H1 (cell line): Measurements from ENCODE around the gene RYK. TPM values are rescaled to one million over a fixed set of nuclear protein-coding genes. Genes with fewer than 3 reads are reported as not detected.

Experiments used
- CTCF ChIA-PET: fragments of 300-600 bp; sonication (Branson Sonifier 250); formaldehyde crosslinking; loops from one replicate; lab custom pipeline; 2021; ENCODE audit not compliant: partially characterized antibody; lab: Charles Lee
- POLR2A ChIA-PET: fragments of 300-600 bp; sonication (Branson Sonifier 250); formaldehyde crosslinking; loops from one replicate; lab custom pipeline; 2021; ENCODE audit warnings: inconsistent platforms; ENCODE audit not compliant: partially characterized antibody; lab: Charles Lee
- DNase-seq, 2 experiments: peaks; one replicate each; pipeline versions ENCODE4 v3.0.0 to v3.0.0-alpha.2; 2010 to 2022; ENCODE audit warnings: low spot score in 2 of 2, low read depth in 1 of 2, mixed read lengths in 1 of 2
- FAIRE-seq: peaks from 2 replicates; lab custom pipeline; 2011; peaks lifted over from hg19 to GRCh38; lab: Jason Lieb, UNC
- H2AFZ ChIP-seq: 2 replicates; pipeline ENCODE4 v1.8.1; 2012; ENCODE audit warnings: low read length, inconsistent platforms
- H2AK5ac ChIP-seq: 2 replicates; pipeline ENCODE4 v1.6.1; 2013; ENCODE audit warnings: low read depth, low read length
- H2BK120ac ChIP-seq: replicated peaks from 2 replicates; pipeline ENCODE3; 2013; ENCODE audit warnings: low read depth, low read length, inconsistent platforms
- H2BK12ac ChIP-seq: 2 replicates; pipeline ENCODE4 v1.6.1; 2013; ENCODE audit warnings: low read depth, low read length
- H2BK15ac ChIP-seq: 2 replicates; pipeline ENCODE4 v1.6.1; 2013; ENCODE audit warnings: low read length
- H2BK20ac ChIP-seq: 2 replicates; pipeline ENCODE4 v1.6.1; 2013; ENCODE audit warnings: low read length
- H2BK5ac ChIP-seq: 2 replicates; pipeline ENCODE4 v1.6.1; 2013; ENCODE audit warnings: low read depth, low read length
- H3K14ac ChIP-seq: 2 replicates; pipeline ENCODE4 v1.6.1; 2013; ENCODE audit warnings: inconsistent platforms; ENCODE audit not compliant: insufficient read length
- H3K18ac ChIP-seq: 2 replicates; pipeline ENCODE4 v1.6.1; 2013; ENCODE audit warnings: low read length; ENCODE audit errors: extremely low read depth
- H3K23ac ChIP-seq: 2 replicates; pipeline ENCODE4 v1.6.1; 2013; ENCODE audit warnings: inconsistent platforms; ENCODE audit not compliant: insufficient read length
- H3K23me2 ChIP-seq: 2 replicates; pipeline ENCODE4 v1.6.1; 2013; ENCODE audit warnings: low read depth, low read length
- H3K27ac ChIP-seq: 2 replicates; pipeline ENCODE4 v1.6.1; 2011; ENCODE audit warnings: low read depth, low read length, inconsistent platforms
- H3K27me3 ChIP-seq, 4 experiments: replicated peaks in 1 of 4; 1 replicate in 1 of 4; 2 replicates in 3 of 4; pipeline versions ENCODE4 v1.6.1 to v1.8.1; 2011 to 2013; ENCODE audit warnings: low read length in 3 of 4, mild to moderate bottlenecking in 3 of 4, inconsistent platforms in 2 of 4, mixed read lengths in 2 of 4, moderate library complexity in 1 of 4; ENCODE audit not compliant: control insufficient read depth in 3 of 4, insufficient read depth in 3 of 4; ENCODE audit errors: extremely low read depth in 1 of 4
- H3K36me3 ChIP-seq, 4 experiments: 2 replicates each; pipeline versions ENCODE4 v1.6.1 to v1.8.1; 2011 to 2013; ENCODE audit warnings: mild to moderate bottlenecking in 4 of 4, low read length in 3 of 4, moderate library complexity in 2 of 4, control low read depth in 1 of 4, inconsistent platforms in 1 of 4; ENCODE audit not compliant: insufficient read depth in 4 of 4, control insufficient read depth in 2 of 4
- H3K4ac ChIP-seq: replicated peaks from 2 replicates; pipeline ENCODE3; 2013; ENCODE audit warnings: low read length, low read depth, mixed read lengths, inconsistent platforms; ENCODE audit not compliant: insufficient read length
- H3K4me1 ChIP-seq, 4 experiments: replicated peaks in 1 of 4; 1 replicate in 1 of 4; 2 replicates in 3 of 4; pipeline versions ENCODE4 v1.6.1 to v1.8.1; 2011 to 2013; ENCODE audit warnings: low read length in 3 of 4, inconsistent platforms in 2 of 4, mixed read lengths in 1 of 4; ENCODE audit not compliant: insufficient read depth in 4 of 4, control insufficient read depth in 3 of 4
- H3K4me2 ChIP-seq, 2 experiments: 2 replicates each; pipeline versions ENCODE4 v1.6.1 to v1.8.1; 2011 to 2013; ENCODE audit warnings: low read depth in 2 of 2, low read length in 2 of 2, control low read depth in 1 of 2, inconsistent platforms in 1 of 2, mild to moderate bottlenecking in 1 of 2; ENCODE audit not compliant: insufficient read depth in 1 of 2
- H3K4me3 ChIP-seq, 4 experiments: fragments of 200-600, 300-600 bp in 1 of 4; sonication (generic), shearing (Covaris generic), sonication (Bioruptor Twin) in 1 of 4; 2 replicates each; pipeline versions ENCODE4 v1.5.1 to v1.8.1; 2011 to 2016; ENCODE audit warnings: low read length in 4 of 4, low read depth in 3 of 4, control low read depth in 2 of 4, inconsistent platforms in 2 of 4, mild to moderate bottlenecking in 2 of 4, mixed read lengths in 1 of 4, moderate library complexity in 1 of 4; ENCODE audit not compliant: insufficient read depth in 2 of 4; ENCODE audit errors: extremely low read depth in 1 of 4
- H3K56ac ChIP-seq: replicated peaks from 2 replicates; pipeline ENCODE3; 2013; ENCODE audit warnings: low read depth, mild to moderate bottlenecking, mixed read lengths, low read length, inconsistent platforms; ENCODE audit not compliant: insufficient read length
- H3K79me1 ChIP-seq: 2 replicates; pipeline ENCODE4 v1.6.1; 2013; ENCODE audit warnings: low read depth, low read length, control low read depth
- H3K79me2 ChIP-seq, 2 experiments: 2 replicates each; pipeline versions ENCODE4 v1.6.1 to v1.8.1; 2012 to 2013; ENCODE audit warnings: low read length in 2 of 2, mild to moderate bottlenecking in 2 of 2, inconsistent platforms in 1 of 2; ENCODE audit not compliant: insufficient read depth in 2 of 2, control insufficient read depth in 1 of 2
- H3K9ac ChIP-seq, 4 experiments: replicated peaks in 1 of 4; 1 replicate in 1 of 4; 2 replicates in 3 of 4; pipeline versions ENCODE4 v1.6.1 to v1.8.1; 2011 to 2013; ENCODE audit warnings: low read depth in 3 of 4, low read length in 3 of 4, control low read depth in 2 of 4, mild to moderate bottlenecking in 2 of 4, moderate library complexity in 2 of 4, inconsistent platforms in 1 of 4; ENCODE audit errors: extremely low read depth in 1 of 4
- H3K9me3 ChIP-seq, 2 experiments: 2 replicates each; pipeline versions ENCODE4 v1.6.1 to v1.8.1; 2012 to 2013; ENCODE audit warnings: mild to moderate bottlenecking in 2 of 2, moderate library complexity in 2 of 2, control low read depth in 1 of 2, inconsistent platforms in 1 of 2, low read depth in 1 of 2, low read length in 1 of 2, mixed read lengths in 1 of 2; ENCODE audit not compliant: insufficient read depth in 2 of 2
- H4K20me1 ChIP-seq, 2 experiments: replicated peaks in 1 of 2; 2 replicates each; pipeline versions ENCODE3 to v1.8.1; 2011 to 2013; ENCODE audit warnings: inconsistent platforms in 2 of 2, low read length in 2 of 2, mild to moderate bottlenecking in 1 of 2; ENCODE audit not compliant: insufficient read depth in 2 of 2, control insufficient read depth in 1 of 2
- H4K5ac ChIP-seq: 2 replicates; pipeline ENCODE4 v1.6.1; 2013; ENCODE audit warnings: low read length, low read depth, mixed read lengths, inconsistent platforms; ENCODE audit not compliant: insufficient read length
- H4K8ac ChIP-seq: 2 replicates; pipeline ENCODE4 v1.8.0; 2013; ENCODE audit warnings: mild to moderate bottlenecking, moderate library complexity, low read length, inconsistent platforms; ENCODE audit not compliant: insufficient read depth; ENCODE audit errors: extremely low read depth
- H4K91ac ChIP-seq: replicated peaks from 2 replicates; pipeline ENCODE3; 2013; ENCODE audit warnings: low read length, mixed read lengths, inconsistent platforms; ENCODE audit not compliant: insufficient read length
- PHF8 ChIP-seq: fragments of 200-600 bp; sonication (generic); conservative IDR thresholded peaks from 2 replicates; pipeline ENCODE4 v1.7.1; 2012; ENCODE audit warnings: low read depth, mild to moderate bottlenecking, inconsistent platforms, low read length, moderate library complexity
- WGBS, 2 experiments: shearing (Covaris generic) in 1 of 2; methylation state at CpG; one replicate each; pipeline versions ENCODE4 v1.1.6 to v1.1.7; 2013 to 2015; ENCODE audit warnings: low lambda C conversion rate in 2 of 2, mixed read lengths in 2 of 2, inconsistent platforms in 1 of 2, low coverage in 1 of 2, missing lambda C conversion rate in 1 of 2; ENCODE audit not compliant: insufficient replicate concordance in 2 of 2, insufficient coverage in 1 of 2, insufficient read length in 1 of 2; ENCODE audit errors: extremely low coverage in 1 of 2, missing lambda C conversion rate in 1 of 2; 5-methylcytosine and 5-hydroxymethylcytosine counted together
- polyA plus RNA-seq, 7 experiments: library from polyadenylated mRNA; depleted of rRNA in 3 of 7; stranded (reverse) in 5 of 7; unstranded in 2 of 7; fragments of >200 nt in 5 of 7; fragments of 200-250 nt in 2 of 7; gene quantifications; 1 replicate in 5 of 7; 2 replicates in 1 of 7; 4 replicates in 1 of 7; pipeline versions ENCODE4 v1.2.1 to v1.2.3, GENCODE V29; 2011 to 2013; ENCODE audit warnings: missing spikeins in 2 of 7, mixed read lengths in 2 of 7
- total RNA-seq: library from RNA; stranded (reverse); fragmentation: NEBNext Ultra II Directional; extraction: Animal tissue kit (Norgen Biotek cat#: 25700); gene quantifications from 2 replicates; pipeline ENCODE4 v1.2.1, GENCODE V29; 2021

RYK gene
- total and polyA plus RNA-seq, 2 of the 8 experiments (the other 6 are each of a cell fraction or from before 2014, with no cell fraction given): 30.5 to 63.8 TPM

DNA sequence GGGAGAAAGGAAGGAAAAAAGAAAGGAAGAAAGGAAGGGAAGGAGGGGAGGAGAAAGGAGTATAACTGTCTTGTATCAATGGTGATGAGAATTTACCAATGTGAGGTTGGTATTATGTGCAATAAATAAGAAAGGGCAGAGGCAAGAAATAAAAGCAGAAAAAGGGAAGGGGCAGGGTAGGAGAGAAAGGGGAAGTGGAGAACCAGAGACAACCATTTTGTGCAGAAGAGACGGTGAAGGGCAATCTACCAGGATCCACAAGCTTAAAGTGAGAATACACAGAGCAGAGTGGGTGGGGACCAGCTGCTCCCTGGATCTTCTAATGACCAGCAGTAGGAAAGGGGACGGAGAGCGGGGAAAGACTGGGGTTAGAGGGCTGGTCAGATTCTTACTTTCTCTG, 114.1 kb downstream of the RYK start:
- DNase-seq (no peak), FAIRE-seq (no peak)
- Histone ChIP-seq H3K14ac (no peak overlapping the region), H3K36me3 (no peaks in the 10 kb centered on the region; a peak in 1 of 8 replicates), H2AK5ac (no peak overlapping the region), H3K9me3 (0 out of 4 replicates have a peak, but pooled peaks cover 2 to 3% of the 10 kb centered on the region in 2 experiments), H3K18ac (no peak overlapping the region), H3K23me2 (no peaks in the 10 kb centered on the region; the same call in 1 of the 2 replicates), H4K91ac (no peak overlapping the region), H3K4me3 (no peak overlapping the region), H4K8ac (no peak overlapping the region), H2BK12ac (no peak overlapping the region), H4K5ac (no peak overlapping the region), H2AFZ (no peak overlapping the region), H2BK20ac (no peak overlapping the region), H3K4ac (no peak overlapping the region), H3K27ac (no peak overlapping the region), H3K79me2 (no peaks in the 10 kb centered on the region), H3K79me1 (no peaks in the 10 kb centered on the region), H4K20me1 (no peaks in the 10 kb centered on the region), H3K27me3 (no peaks in the 10 kb centered on the region), H3K56ac (peak overlapping the region; percentile 83), H3K23ac (no peak overlapping the region), H3K4me2 (no peak overlapping the region), H3K4me1 (no peaks in the 10 kb centered on the region), H2BK15ac (no peak overlapping the region), H3K9ac (no peak overlapping the region), H2BK5ac (no peak overlapping the region), H2BK120ac (no peak overlapping the region)
- 95% methylated on average over 3 of the region's 3 CpGs; no CpG with 5 or more reads in 1 of the 2 experiments for WGBS, 2 experiments
- POLR2A ChIA-PET: no interaction called here
- CTCF ChIA-PET: no interaction called here
- no peak for TF ChIP-seq PHF8
